HFFc6 (cell line): ENCODE data around the gene RNF5. TPM values are rescaled to one million over a fixed set of nuclear protein-coding genes. Genes with fewer than 3 reads are reported as not detected.

Experiments used
- DNase-seq: peaks from one replicate; pipeline ENCODE4 v3.0.0-alpha.2; 2018
- H3K27ac Mint-ChIP-seq: 2 replicates; pipeline ENCODE4 v1.8.0; 2020; ENCODE audit warnings: mild to moderate bottlenecking, mixed read lengths
- H3K27me3 Mint-ChIP-seq: 2 replicates; pipeline ENCODE4 v1.8.0; 2021; ENCODE audit warnings: mild to moderate bottlenecking, moderate library complexity, mixed read lengths; ENCODE audit not compliant: insufficient read depth
- H3K36me3 Mint-ChIP-seq: 2 replicates; pipeline ENCODE4 v1.8.0; 2021; ENCODE audit warnings: low read depth, mixed read lengths
- H3K4me1 Mint-ChIP-seq: 2 replicates; pipeline ENCODE4 v1.8.0; 2020; ENCODE audit warnings: low read depth, mixed read lengths
- H3K4me3 Mint-ChIP-seq: 2 replicates; pipeline ENCODE4 v1.8.0; 2020; ENCODE audit warnings: mild to moderate bottlenecking, moderate library complexity, mixed read lengths
- H3K9me3 Mint-ChIP-seq: 2 replicates; pipeline ENCODE4 v1.8.0; 2020; ENCODE audit warnings: mild to moderate bottlenecking, mixed read lengths
- total RNA-seq, 6 experiments: library from RNA; stranded (reverse); fragmentation: NEBNext Ultra II Directional; extraction: Animal tissue kit (Norgen Biotek cat#: 25700); gene quantifications; 2 replicates in 1 of 6; 3 replicates in 5 of 6; pipeline ENCODE4 v1.2.3, GENCODE V29; 2021
- TF ChIP-seq, protein P1 (sequence below): fragments of 200-600 bp; sonication (generic); IDR thresholded peaks from 2 replicates; pipeline ENCODE4 v1.5.0; 2021; ENCODE audit warnings: antibody characterized with exemption, mild to moderate bottlenecking

Gene RNF5
- total RNA-seq, 6 experiments from 2014 or later, result 30.0 to 37.4 (median 34.7) TPM

DNA sequence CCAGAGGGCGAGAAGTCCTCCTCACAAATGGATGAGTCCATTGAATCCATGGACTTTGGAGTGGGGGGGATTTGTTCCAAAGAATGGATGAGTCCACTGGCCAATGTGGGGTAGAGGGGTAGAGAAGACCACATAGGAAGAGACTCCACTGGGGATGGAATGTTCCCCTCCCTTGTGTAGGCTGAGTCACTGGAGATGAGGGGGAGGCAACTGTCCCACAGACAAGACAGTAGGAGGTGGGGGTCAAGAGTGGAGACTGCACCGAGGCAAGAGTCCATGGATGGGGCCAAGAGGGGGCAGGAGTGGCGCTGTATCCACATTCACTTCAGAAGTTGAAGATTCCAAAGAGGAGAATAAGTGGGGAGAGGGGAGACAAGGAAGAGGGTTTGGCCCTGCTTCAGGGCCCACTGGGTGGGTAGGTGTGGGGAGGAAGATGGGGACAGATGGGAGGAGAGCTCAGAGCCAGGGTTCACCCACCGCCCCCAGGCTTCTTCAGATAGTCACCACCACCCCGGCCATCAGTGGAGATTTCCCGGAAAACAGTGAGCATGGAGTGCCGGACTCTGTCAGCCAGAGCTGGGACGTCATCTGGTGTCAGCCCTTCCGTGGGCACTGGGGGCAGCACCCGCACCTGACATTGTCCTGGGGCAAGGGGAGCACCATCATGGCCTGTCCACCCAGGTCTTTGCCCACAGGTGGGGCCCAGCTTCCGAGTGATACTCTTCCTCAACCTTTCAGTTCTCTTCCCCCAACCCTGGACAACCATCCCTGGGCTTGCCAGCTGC is 9.2 kb upstream of the RNF5 start:
- Mint-ChIP-seq H3K4me3 (no peak overlapping the region), H3K4me1 (peaks cover 52% of the 10 kb centered on the region), H3K9me3 (no peaks in the 10 kb centered on the region), H3K27me3 (peaks cover 9% of the 10 kb centered on the region), H3K36me3 (peaks cover 34% of the 10 kb centered on the region), H3K27ac (peak overlapping the region; percentile 61)
- DNase-seq, result no peak
- TF ChIP-seq, protein P1, sequence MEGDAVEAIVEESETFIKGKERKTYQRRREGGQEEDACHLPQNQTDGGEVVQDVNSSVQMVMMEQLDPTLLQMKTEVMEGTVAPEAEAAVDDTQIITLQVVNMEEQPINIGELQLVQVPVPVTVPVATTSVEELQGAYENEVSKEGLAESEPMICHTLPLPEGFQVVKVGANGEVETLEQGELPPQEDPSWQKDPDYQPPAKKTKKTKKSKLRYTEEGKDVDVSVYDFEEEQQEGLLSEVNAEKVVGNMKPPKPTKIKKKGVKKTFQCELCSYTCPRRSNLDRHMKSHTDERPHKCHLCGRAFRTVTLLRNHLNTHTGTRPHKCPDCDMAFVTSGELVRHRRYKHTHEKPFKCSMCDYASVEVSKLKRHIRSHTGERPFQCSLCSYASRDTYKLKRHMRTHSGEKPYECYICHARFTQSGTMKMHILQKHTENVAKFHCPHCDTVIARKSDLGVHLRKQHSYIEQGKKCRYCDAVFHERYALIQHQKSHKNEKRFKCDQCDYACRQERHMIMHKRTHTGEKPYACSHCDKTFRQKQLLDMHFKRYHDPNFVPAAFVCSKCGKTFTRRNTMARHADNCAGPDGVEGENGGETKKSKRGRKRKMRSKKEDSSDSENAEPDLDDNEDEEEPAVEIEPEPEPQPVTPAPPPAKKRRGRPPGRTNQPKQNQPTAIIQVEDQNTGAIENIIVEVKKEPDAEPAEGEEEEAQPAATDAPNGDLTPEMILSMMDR, result no peak

GRCh38 chr6:32170294-32170693 is 7.9 kb upstream of the RNF5 start:
- peaks cover 7% of the 10 kb centered on the region for H3K27me3 Mint-ChIP-seq

DNA sequence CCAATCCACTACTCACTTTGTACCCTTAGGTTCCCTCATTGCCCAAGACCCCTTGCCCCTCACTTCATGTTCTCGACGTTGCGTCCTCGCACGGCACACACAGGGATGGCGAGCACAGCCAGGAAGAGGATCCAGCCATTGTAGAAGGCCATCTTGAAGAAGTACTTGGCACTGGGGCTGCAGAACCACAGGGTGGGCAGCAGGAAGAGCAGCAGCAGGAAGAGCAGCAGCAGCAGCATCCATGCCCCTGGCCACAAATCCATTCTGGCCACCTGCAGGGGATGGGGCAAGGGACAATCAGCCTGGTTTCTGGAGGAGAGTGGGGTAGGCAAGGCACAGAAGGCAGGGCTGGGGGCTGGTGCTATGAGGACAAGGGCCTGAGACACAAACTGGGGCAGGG is 7.0 kb upstream of the RNF5 start:
- TF ChIP-seq, protein P1, result no peak
- no peak for DNase-seq
- Mint-ChIP-seq H3K27ac (peak overlapping the region; percentile 21; the same call in 1 of the 2 replicates), H3K9me3 (no peaks in the 10 kb centered on the region), H3K4me1 (peaks cover 67% of the 10 kb centered on the region), H3K36me3 (peaks cover 34% of the 10 kb centered on the region), H3K27me3 (peaks cover 7% of the 10 kb centered on the region), H3K4me3 (no peak overlapping the region)

More at GRCh38 chr6:32170294-32170693, 7.9 kb upstream of the RNF5 start:
- DNase-seq, result no peak
- H3K36me3 Mint-ChIP-seq, result peaks cover 34% of the 10 kb centered on the region
- peaks cover 64% of the 10 kb centered on the region for H3K4me1 Mint-ChIP-seq
- H3K9me3 Mint-ChIP-seq, result no peaks in the 10 kb centered on the region
- H3K4me3 Mint-ChIP-seq, result no peak overlapping the region
- TF ChIP-seq, protein P1, result no peak
- peak overlapping the region; percentile 49 for H3K27ac Mint-ChIP-seq

GRCh38 chr6:32173051-32173727 is 5.0 kb upstream of the RNF5 start:
- Mint-ChIP-seq H3K4me3 (no peak overlapping the region; the same call in 1 of the 2 replicates), H3K27me3 (peaks cover 7% of the 10 kb centered on the region), H3K36me3 (peaks cover 28% of the 10 kb centered on the region), H3K27ac (0 out of 2 replicates have a peak overlapping the region, but pooled peaks have one; percentile 3), H3K4me1 (peaks cover 80% of the 10 kb centered on the region), H3K9me3 (no peaks in the 10 kb centered on the region)
- TF ChIP-seq, protein P1, result no peak
- no peak for DNase-seq

DNA sequence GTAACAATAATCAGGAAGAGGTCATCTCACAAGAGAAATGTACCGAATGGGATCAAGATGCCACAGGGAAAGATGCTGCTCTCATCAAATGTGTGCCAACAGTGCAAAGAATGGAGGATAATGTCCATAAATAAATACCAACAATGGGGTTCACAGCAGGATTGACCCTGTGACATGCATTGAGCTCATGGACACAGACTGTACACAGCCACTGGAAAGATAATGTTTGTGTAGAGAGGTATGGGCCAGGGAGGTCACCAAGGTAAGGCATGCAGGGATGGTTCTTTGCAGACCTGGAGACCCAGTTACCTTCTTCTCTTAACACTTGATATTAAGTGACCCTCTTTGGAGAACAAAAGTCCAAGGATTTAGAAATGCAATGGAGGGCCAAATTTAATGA is 3.8 kb upstream of the RNF5 start:
- H3K27me3 Mint-ChIP-seq, result peaks cover 3% of the 10 kb centered on the region; the same call in 1 of the 2 replicates
- no peak for DNase-seq
- no peaks in the 10 kb centered on the region for H3K9me3 Mint-ChIP-seq
- H3K36me3 Mint-ChIP-seq, result peaks cover 27% of the 10 kb centered on the region
- H3K4me1 Mint-ChIP-seq, result peaks cover 77% of the 10 kb centered on the region
- H3K4me3 Mint-ChIP-seq, result peak overlapping the region; percentile 96
- TF ChIP-seq, protein P1, result no peak
- H3K27ac Mint-ChIP-seq, result no peak overlapping the region
